ENCODE data around the gene USP10. TPM values are rescaled to one million over a fixed set of nuclear protein-coding genes. Genes with fewer than 3 reads are reported as not detected.

Gene USP10
- total RNA-seq, 1 donor from 2014 or later = 147 TPM

DNA sequence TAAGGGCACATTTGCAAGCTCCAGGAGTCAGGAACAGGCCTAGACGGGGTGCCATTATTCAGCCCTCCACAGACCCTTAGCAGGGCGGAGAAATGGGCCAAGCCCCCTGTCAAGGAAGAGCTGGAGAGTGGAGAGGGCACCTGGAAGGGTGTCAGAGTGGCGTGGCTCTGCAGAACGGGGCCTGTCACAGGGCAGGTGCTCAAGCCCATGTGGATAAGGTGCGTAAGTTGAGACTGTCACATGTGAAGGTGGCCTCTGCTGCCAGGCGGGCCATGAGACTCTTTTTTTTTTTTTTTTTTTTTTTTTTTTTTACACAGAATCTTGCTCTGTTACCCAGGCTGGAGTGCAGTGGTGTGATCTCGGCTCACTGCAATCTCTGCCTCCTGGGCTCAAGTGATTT lies 108.0 kb downstream of the USP10 start:
- Mint-ChIP-seq H3K36me3 (ENCODE audit: low read depth) (no peaks in the 10 kb centered on the region), H3K4me3 (no peak overlapping the region), H3K9me3 (no peaks in the 10 kb centered on the region), H3K27me3 (peaks cover 6% of the 10 kb centered on the region), H3K4me1 (peaks cover 8% of the 10 kb centered on the region), H3K27ac (no peak overlapping the region)
- CTCF ChIA-PET = no interaction called here
- ATAC-seq (ENCODE audit: low read depth) (no peak), DNase-seq (no peak)
- intact Hi-C loops (cut with micrococcal nuclease) = no loop called here
- TF ChIP-seq, protein P1, sequence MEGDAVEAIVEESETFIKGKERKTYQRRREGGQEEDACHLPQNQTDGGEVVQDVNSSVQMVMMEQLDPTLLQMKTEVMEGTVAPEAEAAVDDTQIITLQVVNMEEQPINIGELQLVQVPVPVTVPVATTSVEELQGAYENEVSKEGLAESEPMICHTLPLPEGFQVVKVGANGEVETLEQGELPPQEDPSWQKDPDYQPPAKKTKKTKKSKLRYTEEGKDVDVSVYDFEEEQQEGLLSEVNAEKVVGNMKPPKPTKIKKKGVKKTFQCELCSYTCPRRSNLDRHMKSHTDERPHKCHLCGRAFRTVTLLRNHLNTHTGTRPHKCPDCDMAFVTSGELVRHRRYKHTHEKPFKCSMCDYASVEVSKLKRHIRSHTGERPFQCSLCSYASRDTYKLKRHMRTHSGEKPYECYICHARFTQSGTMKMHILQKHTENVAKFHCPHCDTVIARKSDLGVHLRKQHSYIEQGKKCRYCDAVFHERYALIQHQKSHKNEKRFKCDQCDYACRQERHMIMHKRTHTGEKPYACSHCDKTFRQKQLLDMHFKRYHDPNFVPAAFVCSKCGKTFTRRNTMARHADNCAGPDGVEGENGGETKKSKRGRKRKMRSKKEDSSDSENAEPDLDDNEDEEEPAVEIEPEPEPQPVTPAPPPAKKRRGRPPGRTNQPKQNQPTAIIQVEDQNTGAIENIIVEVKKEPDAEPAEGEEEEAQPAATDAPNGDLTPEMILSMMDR (IDR thresholded peaks at IDR 0.05) = no peak
- POLR2A ChIA-PET = no interaction called here

DNA sequence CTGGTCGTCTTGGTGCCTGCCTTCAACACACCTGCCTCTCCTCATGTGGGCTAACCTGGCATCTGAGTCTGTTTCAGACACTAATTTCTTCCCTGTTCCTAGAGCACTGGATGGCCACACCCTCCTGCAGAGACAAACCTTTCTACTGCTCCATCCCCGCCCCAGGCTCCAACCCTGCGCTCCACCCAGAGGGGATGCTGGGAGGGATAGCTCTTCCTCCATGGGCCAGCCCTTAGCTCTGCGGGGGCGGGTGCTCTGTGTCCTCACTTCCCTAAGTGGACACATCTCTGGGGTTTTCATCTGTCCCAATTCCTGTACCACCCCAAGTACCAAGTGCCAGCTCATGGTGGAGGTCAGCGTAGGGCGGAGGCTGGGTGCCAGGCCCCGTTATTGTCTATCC lies 109.0 kb downstream of the USP10 start:
- TF ChIP-seq, protein P1 (IDR thresholded peaks at IDR 0.05) = no peak
- Mint-ChIP-seq H3K27ac (no peak overlapping the region), H3K4me1 (peaks cover 8% of the 10 kb centered on the region), H3K4me3 (no peak overlapping the region), H3K27me3 (peaks cover 9% of the 10 kb centered on the region), H3K36me3 (ENCODE audit: low read depth) (no peaks in the 10 kb centered on the region), H3K9me3 (no peaks in the 10 kb centered on the region)
- ChIA-PET POLR2A (no interaction called here), CTCF (no interaction called here)
- ATAC-seq (ENCODE audit: low read depth) (no peak), DNase-seq (no peak)
- intact Hi-C loops (cut with micrococcal nuclease) = no loop called here

DNA sequence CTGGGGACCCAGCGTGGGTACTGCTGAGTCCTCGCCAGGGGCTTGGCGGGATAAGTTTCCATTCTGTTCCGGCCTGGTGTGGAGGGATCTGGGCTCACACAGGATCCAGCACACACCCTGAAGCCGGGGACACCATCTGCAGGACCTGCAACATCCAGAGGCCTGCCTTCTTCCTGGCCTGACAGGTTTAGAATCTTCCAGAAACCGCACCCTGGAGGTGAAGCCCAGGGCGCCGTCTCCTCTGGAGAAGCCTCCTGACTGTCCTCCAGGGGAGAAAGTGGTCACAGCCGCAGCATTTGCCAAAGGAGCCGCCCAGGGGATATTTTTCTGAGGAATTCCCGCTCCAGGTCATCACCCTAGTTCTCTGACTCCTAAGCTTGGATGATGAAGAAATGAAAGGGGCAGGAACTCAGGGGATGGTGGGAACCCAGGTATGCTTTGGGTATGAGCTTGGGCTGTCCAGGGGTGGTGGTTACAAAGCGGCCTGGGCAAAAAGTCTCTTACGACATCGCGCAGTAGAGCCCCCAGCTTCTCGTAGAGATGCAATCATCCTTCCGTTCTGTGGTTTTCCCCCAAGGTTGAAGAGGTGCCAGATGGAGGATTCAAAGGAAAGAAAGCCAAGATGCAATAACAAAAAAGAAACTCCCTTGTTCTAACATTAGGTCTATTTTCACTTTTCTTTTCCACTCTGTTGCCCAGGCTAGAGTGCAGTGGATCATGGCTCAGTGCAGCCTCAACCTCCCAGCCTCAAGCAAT lies 110.9 kb downstream of the USP10 start:
- no peak overlapping the region for H3K27ac Mint-ChIP-seq
- no peak overlapping the region for H3K4me3 Mint-ChIP-seq
- ChIA-PET POLR2A (no interaction called here), CTCF (no interaction called here)
- intact Hi-C loops (cut with micrococcal nuclease) = no loop called here
- TF ChIP-seq, protein P1 (IDR thresholded peaks at IDR 0.05) = no peak
- no peak for DNase-seq
- no peak for ATAC-seq (ENCODE audit: low read depth)
- H3K27me3 Mint-ChIP-seq = peaks cover 12% of the 10 kb centered on the region
- H3K36me3 Mint-ChIP-seq (ENCODE audit: low read depth) = no peaks in the 10 kb centered on the region
- H3K4me1 Mint-ChIP-seq = peaks cover 8% of the 10 kb centered on the region
- no peaks in the 10 kb centered on the region for H3K9me3 Mint-ChIP-seq

DNA sequence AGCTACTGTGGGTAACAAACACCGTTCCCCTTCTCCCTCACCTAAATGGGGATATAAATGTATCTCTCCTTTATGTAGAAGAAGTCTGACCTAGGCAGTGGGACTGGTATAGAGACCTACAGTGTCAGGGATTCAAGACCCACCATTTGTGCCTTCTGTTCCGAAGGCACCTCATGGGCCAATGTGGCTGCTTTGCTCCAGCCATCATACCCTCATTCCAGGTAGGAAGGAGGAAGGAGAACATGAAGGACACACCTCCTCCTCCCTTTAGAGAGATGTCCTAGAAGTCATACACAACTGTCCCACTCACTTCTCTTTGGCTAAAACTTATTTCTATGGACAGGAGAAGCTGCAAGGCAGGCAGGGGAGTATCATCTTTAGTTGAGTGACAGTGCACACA lies 111.7 kb downstream of the USP10 start:
- Mint-ChIP-seq H3K4me1 (peaks cover 2% of the 10 kb centered on the region), H3K27ac (no peak overlapping the region), H3K4me3 (no peak overlapping the region), H3K27me3 (peaks cover 12% of the 10 kb centered on the region), H3K36me3 (ENCODE audit: low read depth) (no peaks in the 10 kb centered on the region), H3K9me3 (no peaks in the 10 kb centered on the region)
- CTCF ChIA-PET = no interaction called here
- POLR2A ChIA-PET = no interaction called here
- ATAC-seq (ENCODE audit: low read depth) (no peak), DNase-seq (no peak)
- TF ChIP-seq, protein P1 (IDR thresholded peaks at IDR 0.05) = no peak
- intact Hi-C loops (cut with micrococcal nuclease) = no loop called here

DNA sequence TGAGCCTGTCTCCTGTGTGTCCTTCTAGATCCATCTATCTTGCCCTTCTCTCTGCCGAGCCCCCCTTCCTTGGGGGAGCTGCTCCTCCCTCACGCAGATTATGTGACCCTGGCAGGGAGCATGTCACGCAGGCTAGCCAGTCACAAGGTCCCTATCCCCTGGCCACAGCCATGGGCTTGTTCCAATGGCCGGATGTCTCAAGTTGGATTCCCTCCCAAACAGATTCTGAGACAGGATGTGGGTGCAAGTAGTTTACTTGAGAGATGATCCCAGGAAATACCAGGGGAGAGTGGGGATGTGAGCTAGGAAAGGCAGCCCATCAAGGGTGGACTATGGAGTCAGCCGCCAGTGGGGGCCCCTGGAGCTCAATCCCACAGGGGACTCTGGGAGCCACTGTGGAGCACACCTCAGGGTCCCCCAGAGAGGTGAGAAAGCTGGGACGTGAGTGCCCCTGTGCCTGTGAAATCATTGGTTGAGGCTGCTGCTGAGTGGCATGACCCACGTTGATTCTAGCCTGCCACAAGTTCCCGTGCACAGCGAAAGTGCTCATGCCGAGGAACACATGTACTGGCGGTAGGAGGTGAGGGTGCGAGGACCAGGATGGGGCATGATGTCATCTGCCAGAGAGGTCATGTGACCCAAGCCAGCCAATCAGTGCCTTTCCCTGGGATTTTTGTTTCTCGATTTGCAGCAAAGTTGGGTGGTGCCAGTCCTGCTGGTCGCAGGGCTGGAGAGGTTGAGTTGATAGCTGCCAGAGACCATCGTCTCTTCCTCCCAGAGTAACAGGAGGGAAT lies 113.5 kb downstream of the USP10 start:
- Mint-ChIP-seq H3K27ac (no peak overlapping the region), H3K4me3 (no peak overlapping the region), H3K9me3 (no peaks in the 10 kb centered on the region), H3K27me3 (peaks cover 15% of the 10 kb centered on the region), H3K4me1 (peaks cover 2% of the 10 kb centered on the region), H3K36me3 (ENCODE audit: low read depth) (no peaks in the 10 kb centered on the region)
- POLR2A ChIA-PET = interaction anchor here (0.6 kb wide), 1 partner anchor 62 kb away, joined by 5 read pairs; no protein-coding TSS in a partner anchor
- intact Hi-C loops (cut with micrococcal nuclease) = no loop called here
- no peak for ATAC-seq (ENCODE audit: low read depth)
- TF ChIP-seq, protein P1 (IDR thresholded peaks at IDR 0.05) = no peak
- DNase-seq = no peak
- CTCF ChIA-PET = no interaction called here
